OCI-LY3 (cell line): ENCODE measurements around the gene DYRK1A.

Experiments
- H2AFZ ChIP-seq: fragments of 200-600, 300-600 bp; shearing (Covaris generic); 2 replicates; pipeline ENCODE4 v1.6.0; 2014; ENCODE audit warnings: antibody characterized with exemption, low read depth, low read length
- H3K27ac ChIP-seq: fragments of 200-600, 300-600 bp; sonication (generic); 2 replicates; pipeline ENCODE4 v1.5.1; 2014; ENCODE audit warnings: mild to moderate bottlenecking, low read length, moderate library complexity, mixed read lengths
- H3K27me3 ChIP-seq: fragments of 200-600, 300-600 bp; sonication (generic); 2 replicates; pipeline ENCODE4 v1.6.1; 2014; ENCODE audit warnings: low read depth, low read length, mixed read lengths
- H3K36me3 ChIP-seq: fragments of 200-600, 300-600 bp; sonication (generic); replicated peaks from 2 replicates; pipeline ENCODE3; 2014; ENCODE audit warnings: low read depth, low read length, mixed read lengths
- H3K4me1 ChIP-seq: fragments of 300-600, 200-600 bp; sonication (generic); 2 replicates; pipeline ENCODE4 v1.6.1; 2014; ENCODE audit warnings: low read length, mixed read lengths
- H3K4me2 ChIP-seq: fragments of 200-600, 300-600 bp; sonication (generic); 2 replicates; pipeline ENCODE4 v1.6.1; 2014; ENCODE audit warnings: low read length, mixed read lengths
- H3K4me3 ChIP-seq: fragments of 300-600, 200-600 bp; sonication (generic); 2 replicates; pipeline ENCODE4 v1.5.1; 2014; ENCODE audit warnings: antibody characterized with exemption, mild to moderate bottlenecking, low read length, moderate library complexity
- H3K79me2 ChIP-seq: fragments of 300-600, 200-600 bp; shearing (Covaris generic); 2 replicates; pipeline ENCODE4 v1.6.1; 2014; ENCODE audit warnings: mild to moderate bottlenecking, low read length, mixed read lengths
- H3K9ac ChIP-seq: fragments of 300-600, 200-600 bp; shearing (Covaris generic); 2 replicates; pipeline ENCODE4 v1.6.0; 2014; ENCODE audit warnings: mild to moderate bottlenecking, low read length, moderate library complexity
- H3K9me3 ChIP-seq: fragments of 200-600, 300-600 bp; shearing (Covaris generic); 2 replicates; pipeline ENCODE4 v1.6.1; 2014; ENCODE audit warnings: low read length, mixed read lengths; ENCODE audit not compliant: insufficient read depth
- H4K20me1 ChIP-seq: fragments of 200-600, 300-600 bp; sonication (generic); 2 replicates; pipeline ENCODE4 v1.6.1; 2016; ENCODE audit warnings: low read length, mixed read lengths; ENCODE audit not compliant: insufficient read depth
- CTCF ChIP-seq: fragments of 200-600, 300-600 bp; sonication (generic); IDR thresholded peaks from 2 replicates; pipeline ENCODE4 v1.5.1; 2014; ENCODE audit warnings: antibody characterized with exemption, low read length, low read depth
- EZH2phosphoT487 ChIP-seq: fragments of 200-600 bp; shearing (Covaris generic); IDR thresholded peaks from 2 replicates; pipeline ENCODE4 v1.6.1; 2018; ENCODE audit warnings: antibody characterized with exemption, mixed run types, low read depth

Gene DYRK1A

GRCh38 chr21:37490084-37490483 is 123.5 kb downstream of the DYRK1A start:
- H3K36me3 ChIP-seq: peaks cover 18% of the 10 kb centered on the region
- H3K4me3 ChIP-seq: no peak overlapping the region
- no peaks in the 10 kb centered on the region for H4K20me1 ChIP-seq
- H2AFZ ChIP-seq: no peak overlapping the region
- TF ChIP-seq CTCF: no peak
- TF ChIP-seq EZH2phosphoT487: no peak
- H3K9ac ChIP-seq: no peak overlapping the region
- H3K4me1 ChIP-seq: no peaks in the 10 kb centered on the region
- H3K79me2 ChIP-seq: no peaks in the 10 kb centered on the region
- H3K27ac ChIP-seq: no peak overlapping the region
- no peaks in the 10 kb centered on the region for H3K9me3 ChIP-seq
- no peak overlapping the region for H3K4me2 ChIP-seq
- H3K27me3 ChIP-seq: no peaks in the 10 kb centered on the region

GRCh38 chr21:37496972-37497371 is 130.4 kb downstream of the DYRK1A start:
- Histone ChIP-seq H3K9ac (no peak overlapping the region), H3K4me2 (no peak overlapping the region), H3K4me3 (no peak overlapping the region), H3K27me3 (no peaks in the 10 kb centered on the region), H2AFZ (no peak overlapping the region), H4K20me1 (peaks cover 7% of the 10 kb centered on the region), H3K79me2 (peaks cover 14% of the 10 kb centered on the region; the same call in 1 of the 2 replicates), H3K9me3 (no peaks in the 10 kb centered on the region), H3K36me3 (peaks cover 22% of the 10 kb centered on the region), H3K4me1 (no peaks in the 10 kb centered on the region), H3K27ac (no peak overlapping the region)
- no peak for TF ChIP-seq EZH2phosphoT487
- TF ChIP-seq CTCF: peak; percentile 26; the same call in 1 of the 2 replicates

GRCh38 chr21:37498664-37499063 is 132.1 kb downstream of the DYRK1A start:
- H4K20me1 ChIP-seq: peaks cover 7% of the 10 kb centered on the region
- H3K4me3 ChIP-seq: no peak overlapping the region
- no peak overlapping the region for H3K4me2 ChIP-seq

GRCh38 chr21:37502947-37503346 is 136.4 kb downstream of the DYRK1A start:
- Histone ChIP-seq H3K4me2 (no peak overlapping the region), H4K20me1 (peaks cover 14% of the 10 kb centered on the region), H3K79me2 (peaks cover 15% of the 10 kb centered on the region; the same call in 1 of the 2 replicates), H3K27ac (no peak overlapping the region), H3K4me3 (no peak overlapping the region), H3K9ac (no peak overlapping the region), H3K4me1 (peaks cover 13% of the 10 kb centered on the region), H3K36me3 (peaks cover 25% of the 10 kb centered on the region), H3K9me3 (no peaks in the 10 kb centered on the region), H2AFZ (no peak overlapping the region), H3K27me3 (no peaks in the 10 kb centered on the region)
- TF ChIP-seq EZH2phosphoT487: no peak
- no peak for TF ChIP-seq CTCF

More at GRCh38 chr21:37498664-37499063, 132.1 kb downstream of the DYRK1A start:
- Histone ChIP-seq H3K4me1 (no peaks in the 10 kb centered on the region), H2AFZ (no peak overlapping the region), H3K27ac (no peak overlapping the region), H3K36me3 (peaks cover 14% of the 10 kb centered on the region), H3K9ac (no peak overlapping the region), H3K9me3 (no peaks in the 10 kb centered on the region), H3K27me3 (no peaks in the 10 kb centered on the region), H3K79me2 (peaks cover 15% of the 10 kb centered on the region; the same call in 1 of the 2 replicates)
- TF ChIP-seq EZH2phosphoT487 (no peak), CTCF (no peak)
